AG08395 (cell line): Measurements from ENCODE around the gene ZAR1L.
A peak's percentile ranks its signal among the peaks of the same experiment; 100 is the strongest.
"Not testable (repeated sequence)": the region's sequence is repeated elsewhere in the genome, so short reads cannot be mapped to it uniquely, and the experiment has no call there.

ENCODE experiments used
- DNase-seq: peaks from one replicate; pipeline ENCODE4 v3.0.0; 2012; ENCODE audit warnings: mixed read lengths, low spot score

ZAR1L gene, protein sequence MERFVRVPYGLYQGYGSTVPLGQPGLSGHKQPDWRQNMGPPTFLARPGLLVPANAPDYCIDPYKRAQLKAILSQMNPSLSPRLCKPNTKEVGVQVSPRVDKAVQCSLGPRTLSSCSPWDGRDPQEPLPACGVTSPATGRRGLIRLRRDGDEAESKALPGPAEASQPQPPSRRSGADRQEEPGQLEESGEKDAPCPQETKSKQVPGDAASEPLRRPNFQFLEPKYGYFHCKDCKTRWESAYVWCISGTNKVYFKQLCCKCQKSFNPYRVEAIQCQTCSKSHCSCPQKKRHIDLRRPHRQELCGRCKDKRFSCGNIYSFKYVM

DNA sequence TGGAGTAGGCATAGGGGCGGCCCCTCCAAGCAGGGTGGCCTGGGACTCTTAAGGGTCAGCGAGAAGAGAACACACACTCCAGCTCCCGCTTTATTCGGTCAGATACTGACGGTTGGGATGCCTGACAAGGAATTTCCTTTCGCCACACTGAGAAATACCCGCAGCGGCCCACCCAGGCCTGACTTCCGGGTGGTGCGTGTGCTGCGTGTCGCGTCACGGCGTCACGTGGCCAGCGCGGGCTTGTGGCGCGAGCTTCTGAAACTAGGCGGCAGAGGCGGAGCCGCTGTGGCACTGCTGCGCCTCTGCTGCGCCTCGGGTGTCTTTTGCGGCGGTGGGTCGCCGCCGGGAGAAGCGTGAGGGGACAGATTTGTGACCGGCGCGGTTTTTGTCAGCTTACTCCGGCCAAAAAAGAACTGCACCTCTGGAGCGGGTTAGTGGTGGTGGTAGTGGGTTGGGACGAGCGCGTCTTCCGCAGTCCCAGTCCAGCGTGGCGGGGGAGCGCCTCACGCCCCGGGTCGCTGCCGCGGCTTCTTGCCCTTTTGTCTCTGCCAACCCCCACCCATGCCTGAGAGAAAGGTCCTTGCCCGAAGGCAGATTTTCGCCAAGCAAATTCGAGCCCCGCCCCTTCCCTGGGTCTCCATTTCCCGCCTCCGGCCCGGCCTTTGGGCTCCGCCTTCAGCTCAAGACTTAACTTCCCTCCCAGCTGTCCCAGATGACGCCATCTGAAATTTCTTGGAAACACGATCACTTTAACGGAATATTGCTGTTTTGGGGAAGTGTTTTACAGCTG lies at the start of gene ZAR1L, which contains the start of gene BRCA2:
ZAR1L (minus strand) TSS at position 126 of the 790 bp plus-strand sequence. CDS start 3,438 bp downstream, outside the sequence.
BRCA2 (plus strand) TSS at position 271 of the 790 bp plus-strand sequence. CDS start 953 bp downstream, outside the sequence.
- peak; percentile 85 for DNase-seq

DNA sequence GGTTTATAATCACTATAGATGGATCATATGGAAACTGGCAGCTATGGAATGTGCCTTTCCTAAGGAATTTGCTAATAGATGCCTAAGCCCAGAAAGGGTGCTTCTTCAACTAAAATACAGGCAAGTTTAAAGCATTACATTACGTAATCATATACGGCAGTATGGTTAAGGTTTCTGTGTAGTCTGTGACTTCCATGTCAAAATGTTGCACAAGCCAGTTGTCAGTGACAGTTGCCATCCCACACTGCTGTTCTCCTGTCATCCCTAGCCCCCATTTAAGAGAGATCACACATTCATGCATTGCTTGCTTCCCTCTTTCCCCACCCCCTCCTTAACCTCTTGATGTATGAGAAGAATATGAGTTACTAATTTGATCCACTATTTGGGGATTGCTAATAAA lies 47.4 kb upstream of the ZAR1L start:
- DNase-seq: no peak

DNA sequence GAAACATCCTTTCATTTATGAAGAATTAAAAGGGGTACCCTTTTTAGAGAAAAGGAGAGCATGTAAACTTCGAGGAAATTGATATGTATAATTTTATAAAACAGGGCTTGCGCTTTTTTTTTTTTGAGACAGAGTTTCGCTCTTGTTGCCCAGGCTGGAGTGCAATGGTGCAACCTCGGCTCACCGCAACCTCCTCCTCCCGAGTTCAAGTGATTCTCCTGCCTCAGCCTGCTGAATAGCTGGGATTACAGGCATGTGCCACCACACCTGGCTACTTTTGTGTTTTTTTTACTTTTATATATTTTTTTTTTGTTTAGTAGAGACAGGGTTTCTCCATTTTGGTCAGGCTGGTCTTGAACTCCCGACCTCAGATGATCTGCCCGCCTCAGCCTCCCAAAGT lies 40.8 kb upstream of the ZAR1L start:
- DNase-seq: not testable (repeated sequence)

DNA sequence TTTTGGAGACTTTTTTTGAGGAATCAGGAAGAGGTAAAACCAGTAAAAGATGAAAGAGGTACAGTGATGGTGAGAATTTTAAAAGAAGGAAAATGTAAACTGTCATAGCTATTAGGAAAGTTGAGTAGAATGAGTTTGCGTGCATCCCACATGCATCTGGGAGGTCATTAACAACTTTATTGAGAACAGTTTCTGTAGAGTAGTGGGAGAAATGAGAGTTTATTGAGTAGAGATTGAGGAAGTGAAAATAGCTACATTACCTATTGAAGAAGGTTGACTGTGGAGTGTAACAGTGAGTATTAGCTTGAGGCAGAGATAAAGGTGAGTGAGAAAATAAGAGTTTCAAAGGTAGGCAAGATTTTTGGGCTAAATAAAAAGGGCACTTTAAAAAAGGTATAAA lies 38.9 kb upstream of the ZAR1L start:
- DNase-seq: no peak

DNA sequence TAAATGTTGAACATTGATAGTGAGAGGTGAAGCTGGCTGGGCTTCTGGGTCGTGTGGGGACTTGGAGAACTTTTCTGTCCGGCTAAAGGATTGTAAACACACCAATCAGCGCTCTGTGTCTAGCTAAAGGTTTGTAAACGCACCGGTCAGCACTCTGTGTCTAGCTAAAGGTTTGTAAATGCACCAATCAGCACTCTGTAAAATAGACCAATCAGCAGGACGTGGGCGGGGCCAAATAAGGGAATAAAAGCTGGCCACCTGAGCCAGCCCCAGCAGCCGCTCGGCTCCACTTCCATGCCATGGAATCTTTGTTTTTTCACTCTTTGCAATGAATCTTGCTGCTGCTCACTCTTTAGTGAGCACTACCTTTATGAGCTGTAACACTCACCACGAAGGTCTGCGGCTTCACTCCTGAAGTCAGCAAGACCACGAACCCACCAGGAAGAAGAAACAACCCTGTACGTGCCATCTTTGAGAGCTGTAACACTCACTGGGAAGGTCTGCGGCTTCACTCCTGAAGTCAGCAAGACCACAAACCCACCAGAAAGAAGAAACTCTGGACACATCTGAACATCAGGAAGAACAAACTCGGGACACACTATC lies 35.8 kb upstream of the ZAR1L start:
- DNase-seq: not testable (repeated sequence)

DNA sequence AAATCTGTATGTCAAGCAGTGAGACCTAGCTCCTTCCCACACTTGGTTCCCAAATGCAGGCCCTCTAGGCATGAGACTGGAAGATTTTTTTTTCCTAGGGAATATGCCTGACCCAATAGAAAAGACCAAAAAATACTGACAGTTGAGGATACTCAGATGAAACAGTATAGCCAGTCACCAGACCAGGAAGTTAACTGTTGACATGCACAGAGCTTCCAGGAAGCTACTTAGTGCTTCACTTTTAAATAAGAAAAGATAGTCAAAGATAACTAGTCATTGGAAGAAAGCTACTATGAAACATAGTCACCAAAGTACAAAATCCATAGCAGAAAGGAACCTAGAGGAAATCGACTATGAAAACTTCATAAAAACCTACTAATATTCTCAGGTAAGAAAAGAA lies 32.5 kb upstream of the ZAR1L start:
- no peak for DNase-seq

DNA sequence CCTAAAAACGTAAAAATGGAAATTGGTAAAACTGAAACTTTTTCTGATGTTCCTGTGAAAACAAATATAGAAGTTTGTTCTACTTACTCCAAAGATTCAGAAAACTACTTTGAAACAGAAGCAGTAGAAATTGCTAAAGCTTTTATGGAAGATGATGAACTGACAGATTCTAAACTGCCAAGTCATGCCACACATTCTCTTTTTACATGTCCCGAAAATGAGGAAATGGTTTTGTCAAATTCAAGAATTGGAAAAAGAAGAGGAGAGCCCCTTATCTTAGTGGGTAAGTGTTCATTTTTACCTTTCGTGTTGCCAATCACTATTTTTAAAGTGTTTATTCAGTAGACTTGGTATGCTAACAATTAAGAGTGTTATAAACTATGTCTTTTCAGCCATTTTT lies 25.8 kb upstream of the ZAR1L start:
- DNase-seq: no peak

DNA sequence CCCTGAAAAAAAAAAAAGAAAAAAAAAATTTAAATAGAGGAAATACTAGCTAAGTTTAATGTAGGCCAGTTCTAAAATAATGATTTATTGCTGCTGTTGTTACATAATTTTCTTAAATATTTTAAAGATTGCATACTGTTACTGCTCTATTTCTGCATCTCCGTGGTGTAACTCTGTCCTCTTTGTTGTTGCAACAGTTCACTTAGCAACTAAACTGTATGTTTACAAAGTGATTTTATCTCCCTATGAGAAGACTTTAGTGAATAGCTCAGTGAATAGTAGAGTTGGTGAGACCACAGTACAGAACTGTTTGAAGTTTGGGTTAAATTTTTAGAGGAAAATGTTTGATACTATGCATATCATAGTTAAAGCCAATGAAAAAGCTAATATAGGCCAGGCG lies 19.5 kb upstream of the ZAR1L start:
- DNase-seq: no peak

DNA sequence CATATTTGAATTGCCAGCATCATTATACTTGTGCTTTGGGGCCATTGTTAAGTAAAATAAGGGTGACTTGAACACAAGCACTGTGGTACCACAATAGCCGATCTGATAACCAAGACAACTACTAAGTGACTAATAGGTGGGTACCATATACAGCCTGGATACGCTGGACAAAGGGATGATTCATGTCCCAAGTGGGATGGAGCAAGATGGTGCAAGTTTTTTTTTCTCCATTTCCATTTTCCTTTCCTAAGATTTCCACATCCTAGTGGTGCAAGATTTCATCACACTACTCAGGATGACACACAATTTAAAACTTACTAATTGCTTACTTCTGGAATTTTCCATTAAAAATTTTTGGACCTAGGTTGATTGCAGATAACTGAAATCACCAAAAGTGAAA lies 15.3 kb upstream of the ZAR1L start:
- DNase-seq: peak; percentile 30

DNA sequence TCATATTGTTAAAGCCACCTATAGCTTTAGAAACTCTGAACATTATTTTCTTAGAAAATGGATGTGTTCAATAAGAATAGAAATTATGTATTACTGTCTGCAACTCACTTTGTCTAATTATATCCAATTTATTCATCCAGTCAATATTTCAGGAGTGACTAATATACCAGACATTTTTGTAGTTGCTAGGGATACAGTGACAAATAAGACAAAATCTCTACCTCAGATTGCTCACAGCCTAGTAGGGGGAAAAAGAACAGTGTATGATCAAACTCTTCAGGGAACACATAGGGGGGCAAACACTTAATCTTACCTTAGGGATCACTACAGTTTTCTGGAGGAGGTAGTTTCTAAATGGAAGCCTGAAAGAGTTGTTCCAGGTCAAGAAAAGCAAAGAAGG lies 8.7 kb upstream of the ZAR1L start:
- DNase-seq: peak; percentile 84

DNA sequence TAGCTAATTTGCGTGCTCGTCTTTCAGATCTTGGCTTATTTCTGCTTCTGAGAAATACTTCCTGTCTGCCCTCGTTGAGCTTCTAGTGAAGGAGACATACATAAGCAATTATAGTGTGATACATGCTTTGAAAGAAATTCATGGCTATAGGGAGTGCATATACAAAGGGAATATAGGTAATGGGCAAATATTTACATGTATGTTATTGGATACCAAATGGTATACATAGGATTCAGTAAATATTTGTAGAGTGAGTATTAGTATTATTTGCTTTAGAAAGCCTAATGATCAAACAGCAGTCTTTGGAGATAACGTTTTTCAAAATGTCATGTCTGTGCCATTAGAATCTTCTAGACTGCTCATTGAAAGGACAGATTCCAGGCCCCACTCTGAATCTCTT lies 5.4 kb upstream of the ZAR1L start:
- no peak for DNase-seq

DNA sequence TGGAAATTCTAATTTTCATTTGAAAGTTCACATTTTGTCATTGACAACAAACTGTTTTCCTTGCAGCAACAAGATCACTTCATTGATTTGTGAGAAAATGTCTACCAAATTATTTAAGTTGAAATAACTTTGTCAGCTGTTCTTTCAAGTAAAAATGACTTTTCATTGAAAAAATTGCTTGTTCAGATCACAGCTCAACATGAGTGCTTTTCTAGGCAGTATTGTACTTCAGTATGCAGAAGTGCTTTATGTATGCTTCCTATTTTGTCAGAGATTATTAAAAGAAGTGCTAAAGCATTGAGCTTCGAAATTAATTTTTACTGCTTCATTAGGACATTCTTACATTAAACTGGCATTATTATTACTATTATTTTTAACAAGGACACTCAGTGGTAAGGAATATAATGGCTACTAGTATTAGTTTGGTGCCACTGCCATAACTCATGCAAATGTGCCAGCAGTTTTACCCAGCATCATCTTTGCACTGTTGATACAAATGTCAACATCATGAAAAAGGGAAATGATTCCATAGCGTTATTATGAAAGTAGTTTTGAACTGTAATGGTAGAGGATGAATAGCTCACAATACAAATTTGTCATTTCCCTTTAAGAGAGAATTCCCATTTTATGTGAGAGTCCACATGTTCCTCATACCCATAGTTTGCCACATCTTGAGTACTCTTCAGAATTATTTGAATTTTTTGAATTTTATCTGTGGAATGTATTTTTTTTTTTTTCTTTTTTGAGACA lies 2.7 kb upstream of the ZAR1L start:
- DNase-seq: no peak

DNA sequence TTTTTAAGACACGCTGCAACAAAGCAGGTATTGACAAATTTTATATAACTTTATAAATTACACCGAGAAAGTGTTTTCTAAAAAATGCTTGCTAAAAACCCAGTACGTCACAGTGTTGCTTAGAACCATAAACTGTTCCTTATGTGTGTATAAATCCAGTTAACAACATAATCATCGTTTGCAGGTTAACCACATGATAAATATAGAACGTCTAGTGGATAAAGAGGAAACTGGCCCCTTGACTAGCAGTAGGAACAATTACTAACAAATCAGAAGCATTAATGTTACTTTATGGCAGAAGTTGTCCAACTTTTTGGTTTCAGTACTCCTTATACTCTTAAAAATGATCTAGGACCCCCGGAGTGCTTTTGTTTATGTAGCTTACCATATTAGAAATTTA lies 1.3 kb upstream of the ZAR1L start:
- DNase-seq: no peak

DNA sequence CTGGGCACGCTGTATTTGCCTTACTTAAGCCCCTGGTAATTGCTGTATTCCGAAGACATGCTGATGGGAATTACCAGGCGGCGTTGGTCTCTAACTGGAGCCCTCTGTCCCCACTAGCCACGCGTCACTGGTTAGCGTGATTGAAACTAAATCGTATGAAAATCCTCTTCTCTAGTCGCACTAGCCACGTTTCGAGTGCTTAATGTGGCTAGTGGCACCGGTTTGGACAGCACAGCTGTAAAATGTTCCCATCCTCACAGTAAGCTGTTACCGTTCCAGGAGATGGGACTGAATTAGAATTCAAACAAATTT lies 821 bp upstream of the ZAR1L start:
- no peak for DNase-seq

DNA sequence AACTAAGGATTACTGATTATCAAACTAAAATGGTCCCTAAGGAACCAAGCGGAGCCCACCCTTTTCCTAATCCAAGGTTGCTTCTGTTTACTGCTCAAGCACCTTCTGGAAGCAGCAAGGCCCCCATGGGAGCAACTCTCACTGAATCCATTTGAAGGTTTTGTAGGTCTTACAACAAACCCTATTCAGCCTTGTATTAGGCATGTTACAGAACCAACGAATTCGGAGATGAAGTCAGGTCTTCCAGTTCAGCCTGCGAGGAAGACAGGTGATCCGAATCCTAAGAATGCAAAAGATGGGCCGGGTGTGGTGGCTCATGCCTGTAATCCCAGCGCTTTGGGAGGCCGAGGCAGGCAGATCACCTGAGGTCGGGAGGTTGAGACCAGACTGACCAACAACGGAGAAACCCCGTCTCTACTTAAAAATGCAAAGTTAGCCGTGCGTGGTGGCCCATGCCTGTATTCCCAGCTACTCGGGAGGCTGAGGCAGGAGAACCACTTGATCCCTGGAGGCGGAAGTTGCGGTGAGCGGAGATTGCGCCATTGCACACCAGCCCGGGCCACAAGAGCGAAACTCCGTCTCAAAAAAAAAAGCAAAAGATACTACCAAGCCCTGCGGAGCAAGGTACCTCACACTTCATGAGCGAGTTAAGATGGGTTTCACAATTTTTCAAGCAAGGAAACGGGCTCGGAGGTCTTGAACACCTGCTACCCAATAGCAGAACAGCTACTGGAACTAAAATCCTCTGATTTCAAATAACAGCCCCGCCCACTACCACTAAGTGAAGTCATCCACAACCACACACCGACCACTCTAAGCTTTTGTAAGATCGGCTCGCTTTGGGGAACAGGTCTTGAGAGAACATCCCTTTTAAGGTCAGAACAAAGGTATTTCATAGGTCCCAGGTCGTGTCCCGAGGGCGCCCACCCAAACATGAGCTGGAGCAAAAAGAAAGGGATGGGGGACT lies 609 bp downstream of the ZAR1L start:
- DNase-seq: peak; percentile 32

DNA sequence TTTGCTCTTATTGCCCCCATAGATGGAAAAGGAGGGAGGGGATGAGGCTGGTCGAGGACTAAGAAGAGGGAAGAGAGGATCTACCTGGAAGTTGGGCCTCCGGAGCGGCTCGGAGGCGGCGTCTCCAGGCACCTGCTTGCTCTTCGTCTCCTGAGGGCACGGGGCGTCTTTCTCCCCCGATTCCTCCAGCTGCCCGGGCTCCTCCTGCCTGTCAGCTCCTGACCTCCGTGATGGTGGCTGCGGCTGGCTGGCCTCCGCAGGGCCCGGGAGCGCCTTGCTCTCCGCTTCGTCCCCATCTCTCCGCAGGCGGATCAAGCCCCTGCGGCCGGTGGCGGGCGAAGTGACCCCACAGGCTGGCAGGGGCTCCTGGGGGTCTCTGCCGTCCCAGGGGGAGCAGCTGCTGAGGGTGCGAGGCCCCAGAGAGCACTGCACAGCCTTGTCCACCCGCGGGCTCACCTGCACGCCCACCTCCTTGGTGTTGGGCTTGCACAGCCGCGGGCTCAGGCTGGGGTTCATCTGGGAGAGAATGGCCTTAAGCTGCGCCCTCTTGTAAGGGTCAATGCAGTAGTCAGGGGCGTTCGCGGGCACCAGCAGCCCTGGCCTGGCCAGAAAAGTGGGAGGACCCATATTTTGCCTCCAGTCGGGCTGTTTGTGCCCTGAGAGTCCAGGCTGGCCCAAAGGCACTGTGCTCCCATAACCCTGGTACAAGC lies 3.8 kb downstream of the ZAR1L start:
- no peak for DNase-seq

DNA sequence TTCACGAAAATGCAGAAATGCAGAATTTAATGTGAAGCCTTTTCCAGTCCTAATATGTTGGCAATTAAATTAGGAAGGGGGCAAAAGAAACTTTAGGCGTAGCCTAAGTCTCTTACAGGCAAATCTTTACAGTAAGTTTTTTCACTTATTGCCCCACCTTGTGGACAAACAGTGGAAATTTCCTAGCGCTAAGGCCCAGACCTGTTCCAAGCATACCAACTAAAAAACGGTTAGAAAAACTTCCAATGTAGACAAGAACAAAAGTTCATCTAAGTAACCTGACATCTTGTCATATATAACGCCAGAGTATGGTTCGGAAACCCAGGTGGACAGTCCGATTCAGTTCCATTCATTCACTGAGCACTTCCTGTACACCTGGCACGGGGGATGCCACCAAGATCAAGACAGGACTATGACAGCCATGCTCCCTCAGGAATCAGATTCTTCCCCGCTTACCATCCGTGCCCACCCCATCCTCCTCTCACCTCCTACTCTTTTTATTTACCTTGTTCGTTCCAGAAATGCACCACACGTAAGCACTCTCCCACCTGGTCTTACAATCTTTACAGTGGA lies 4.9 kb downstream of the ZAR1L start:
- peak; percentile 57 for DNase-seq

DNA sequence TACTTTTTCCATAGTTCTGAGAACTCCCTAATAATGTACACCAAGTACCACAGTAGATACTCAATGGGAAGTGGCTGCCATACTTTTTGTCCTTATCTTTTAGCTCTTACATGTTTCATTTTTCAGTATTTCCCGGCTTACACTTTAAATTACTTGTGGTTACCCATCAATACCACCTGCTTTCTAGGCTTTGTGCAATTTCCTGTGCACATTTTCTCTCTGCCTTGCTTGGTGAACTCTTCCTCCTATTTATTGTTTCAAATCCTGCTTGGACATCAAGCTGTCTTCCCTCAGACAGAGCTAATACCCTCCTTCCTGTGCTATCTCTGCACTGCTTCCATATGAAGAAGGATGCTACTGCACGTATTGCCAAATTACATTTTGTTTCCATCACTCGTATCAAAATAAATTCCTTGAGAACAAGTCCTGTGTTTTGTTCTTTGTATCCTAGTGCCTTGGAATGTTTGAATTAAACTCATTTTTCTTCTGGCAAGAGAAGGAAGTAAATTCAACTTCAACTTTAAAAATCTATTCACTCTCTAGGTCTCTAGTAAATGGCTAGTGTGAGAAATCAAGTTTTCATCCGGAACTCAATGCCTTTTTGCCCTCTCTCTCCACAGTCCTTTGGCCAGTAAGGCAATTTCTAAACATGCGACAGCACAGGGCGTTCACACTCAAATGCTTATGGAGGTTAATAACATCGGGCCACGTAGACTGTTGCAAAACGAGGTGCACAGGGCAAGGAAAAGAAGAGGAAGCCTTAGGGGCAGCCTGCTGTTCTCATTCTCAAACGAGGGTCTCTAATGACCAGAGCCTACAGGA lies 5.6 kb downstream of the ZAR1L start:
- DNase-seq: no peak

DNA sequence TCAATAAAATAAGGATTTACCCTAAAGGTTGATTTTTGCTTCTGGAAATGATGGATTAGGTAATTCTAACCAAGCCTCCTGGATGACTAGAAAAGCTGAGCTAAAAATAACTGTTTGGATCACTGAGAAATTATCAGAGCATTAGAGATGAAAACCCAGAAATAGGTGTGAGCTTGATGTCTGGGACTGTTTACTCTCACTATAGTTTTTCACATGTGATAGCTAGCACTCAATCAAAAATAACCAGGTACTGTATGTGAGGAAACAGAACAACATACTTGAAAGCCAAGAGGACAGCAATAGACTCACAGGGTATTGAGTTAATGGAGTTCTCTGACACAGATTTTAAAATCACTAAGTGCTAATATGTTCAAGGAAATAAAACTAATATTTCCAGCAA lies 9.5 kb downstream of the ZAR1L start:
- DNase-seq: no peak
